ENCODE results near the gene RALGAPA2.

Gene RALGAPA2

GRCh38 chr20:20498076-20498861 lies 214.2 kb downstream of the RALGAPA2 start:
- DNase-seq, result peak in 42 of 56 donors; percentile 21 to 84 (median 46)

GRCh38 chr20:20497242-20497978 lies 215.0 kb downstream of the RALGAPA2 start:
- no peak for DNase-seq

GRCh38 chr20:20495729-20496503 lies 216.5 kb downstream of the RALGAPA2 start:
- no peak for DNase-seq

- no peak for DNase-seq
Observed at GRCh38 chr20:20493701-20494100, 218.7 kb downstream of the RALGAPA2 start.

- DNase-seq, result peak in 51 of 56 donors; percentile 11 to 87 (median 61)
Observed at GRCh38 chr20:20492521-20493332, 219.7 kb downstream of the RALGAPA2 start.

- no peak for DNase-seq
Observed at GRCh38 chr20:20491784-20492264, 220.6 kb downstream of the RALGAPA2 start.

- DNase-seq, result no peak
Observed at GRCh38 chr20:20491110-20491783, 221.2 kb downstream of the RALGAPA2 start.

- DNase-seq, result no peak
Observed at GRCh38 chr20:20490673-20491072, 221.8 kb downstream of the RALGAPA2 start.

GRCh38 chr20:20489648-20490341 lies 222.6 kb downstream of the RALGAPA2 start:
- no peak for DNase-seq

- DNase-seq, result no peak
Observed at GRCh38 chr20:20489054-20489453, 223.4 kb downstream of the RALGAPA2 start.

- no peak for DNase-seq
Observed at GRCh38 chr20:20488388-20488787, 224.1 kb downstream of the RALGAPA2 start.

GRCh38 chr20:20487811-20488210 lies 224.6 kb downstream of the RALGAPA2 start:
- no peak for DNase-seq

GRCh38 chr20:20483328-20483727 lies 229.1 kb downstream of the RALGAPA2 start:
- no peak for DNase-seq

GRCh38 chr20:20482453-20482852 lies 230.0 kb downstream of the RALGAPA2 start:
- DNase-seq, result no peak

GRCh38 chr20:20480689-20481088 lies 231.8 kb downstream of the RALGAPA2 start:
- DNase-seq, result no peak

- DNase-seq, result no peak
Observed at GRCh38 chr20:20480126-20480525, 232.3 kb downstream of the RALGAPA2 start.

GRCh38 chr20:20477444-20478041 lies 234.9 kb downstream of the RALGAPA2 start:
- DNase-seq, result no peak

- no peak for DNase-seq
Observed at GRCh38 chr20:20476504-20476903, 235.9 kb downstream of the RALGAPA2 start.

GRCh38 chr20:20473657-20474056 lies 238.8 kb downstream of the RALGAPA2 start:
- DNase-seq, result no peak

Data from amygdala (tissue), 56 donors.